GM19467 (cell line): ENCODE measurements around the gene ANKRD31.
"Not testable (repeated sequence)": the region's sequence is repeated elsewhere in the genome, so short reads cannot be mapped to it uniquely, and the experiment has no call there.

Experiments used
- ATAC-seq: cut with Tn5 transposase; IDR thresholded peaks from one replicate; pipeline ENCODE4 v1.9.1; 2021; ENCODE audit warnings: mild to moderate bottlenecking, moderate library complexity; ENCODE audit not compliant: unreplicated experiment

Gene ANKRD31

GRCh38 chr5:75225506-75225905, 11.2 kb downstream of the ANKRD31 start:
- ATAC-seq: no peak

DNA sequence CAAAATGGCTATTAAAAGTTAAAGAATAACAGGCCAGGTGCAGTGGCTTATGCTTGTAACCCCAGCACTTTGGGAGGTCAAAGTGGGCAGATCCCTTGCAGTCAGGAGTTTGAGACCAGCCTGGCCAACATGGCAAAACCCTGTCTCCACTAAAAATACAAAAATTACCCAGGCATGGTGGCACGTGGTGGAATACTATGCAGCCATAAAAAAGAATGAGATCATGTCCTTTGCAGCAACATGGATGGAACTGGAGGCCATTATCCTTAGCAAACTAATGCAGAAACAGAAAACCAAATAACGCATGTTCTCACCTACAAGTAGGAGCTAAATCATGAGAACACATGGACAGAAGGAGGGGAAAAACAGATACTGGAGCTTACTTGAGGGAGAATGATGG, 15.9 kb downstream of the ANKRD31 start:
- not testable (repeated sequence) for ATAC-seq

- no peak for ATAC-seq
These were observed 21.8 kb downstream of the ANKRD31 start for GRCh38 chr5:75214928-75215327.

GRCh38 chr5:75214409-75214808, 22.3 kb downstream of the ANKRD31 start:
- no peak for ATAC-seq

- ATAC-seq: no peak
These were observed 33.1 kb downstream of the ANKRD31 start for GRCh38 chr5:75203604-75204003.

DNA sequence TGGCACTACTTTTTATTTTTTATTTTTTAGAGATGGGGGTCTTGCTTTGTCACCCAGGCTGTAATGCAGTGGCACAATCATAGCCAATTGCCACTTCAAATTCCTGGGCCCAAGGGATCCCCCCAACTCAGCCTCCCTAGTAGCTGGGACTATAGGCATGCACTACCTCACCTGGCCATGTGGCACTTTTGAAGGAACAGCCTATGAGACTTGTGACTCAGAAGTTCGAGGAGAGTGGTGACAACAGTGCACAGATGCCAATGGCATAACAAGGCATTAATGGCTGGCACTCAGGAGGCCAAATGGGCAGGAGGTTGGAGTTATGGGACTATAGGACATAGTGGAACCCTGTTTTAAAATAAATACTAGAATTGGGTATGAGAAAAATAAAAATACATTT, 33.7 kb downstream of the ANKRD31 start:
- ATAC-seq: no peak

GRCh38 chr5:75200776-75201175, 35.9 kb downstream of the ANKRD31 start:
- ATAC-seq: no peak

GRCh38 chr5:75199946-75200345, 36.7 kb downstream of the ANKRD31 start:
- no peak for ATAC-seq

- no peak for ATAC-seq
These were observed 37.6 kb downstream of the ANKRD31 start for GRCh38 chr5:75199071-75199470.

GRCh38 chr5:75197745-75198144, 38.9 kb downstream of the ANKRD31 start:
- ATAC-seq: no peak

GRCh38 chr5:75192804-75193203, 43.9 kb downstream of the ANKRD31 start:
- no peak for ATAC-seq

DNA sequence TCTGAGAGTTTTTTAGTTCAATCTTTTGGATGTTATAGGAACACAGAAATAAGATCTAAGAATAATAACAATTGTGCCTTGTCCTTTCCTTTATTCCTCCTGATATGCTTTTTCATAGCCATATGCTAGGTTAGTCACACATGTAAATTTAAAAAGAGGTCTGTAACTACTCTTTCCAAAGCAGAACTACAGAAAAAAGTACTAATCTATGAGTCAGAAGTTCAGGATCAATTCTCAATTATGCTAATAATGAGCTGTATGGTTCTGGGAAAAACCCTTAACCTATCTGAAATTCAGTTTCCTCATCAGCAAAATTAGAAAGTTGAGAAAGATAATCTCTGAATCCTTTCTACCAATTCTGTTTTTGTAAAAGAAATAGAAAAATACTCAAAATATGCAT, 44.4 kb downstream of the ANKRD31 start:
- ATAC-seq: no peak

DNA sequence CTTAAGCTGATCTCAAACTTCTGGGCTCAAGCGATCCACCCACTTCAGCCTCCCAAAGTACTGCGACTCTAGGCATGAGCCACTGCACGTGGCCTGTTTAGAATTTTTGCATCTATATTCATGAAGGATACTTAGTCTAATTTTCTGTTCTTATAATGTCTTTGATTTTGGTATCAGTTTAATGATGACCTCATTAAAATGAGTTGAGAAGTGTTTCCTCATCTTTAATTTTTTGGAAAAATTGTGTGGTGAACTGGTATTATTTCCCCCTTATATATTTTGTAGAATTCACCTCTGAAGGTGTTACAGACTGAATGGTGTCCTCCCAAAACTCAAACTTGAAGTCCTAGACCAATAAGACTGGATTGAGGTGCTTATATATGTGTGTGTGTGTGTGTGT, 46.5 kb downstream of the ANKRD31 start:
- no peak for ATAC-seq

GRCh38 chr5:75189353-75189752, 47.3 kb downstream of the ANKRD31 start:
- ATAC-seq: no peak

DNA sequence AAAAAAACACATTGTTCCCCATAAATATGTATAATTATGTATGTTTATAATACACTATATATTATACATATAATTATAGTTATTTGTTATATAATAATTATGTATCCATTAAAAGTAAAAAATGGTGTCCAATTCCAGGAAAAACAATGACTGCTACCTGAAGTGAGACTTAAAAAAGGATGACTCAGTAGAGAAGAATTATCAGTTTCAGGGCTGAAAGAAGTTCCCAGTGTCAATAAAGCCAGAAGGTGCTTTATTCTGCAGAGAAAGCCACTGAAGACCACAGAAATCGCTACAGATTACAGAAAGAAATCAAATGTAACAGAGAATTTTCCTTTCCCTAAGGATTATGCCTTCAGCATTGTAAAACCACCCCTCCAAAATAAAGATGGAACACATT, 50.9 kb downstream of the ANKRD31 start:
- no peak for ATAC-seq

- ATAC-seq: not testable (repeated sequence)
These were observed 60.7 kb downstream of the ANKRD31 start for GRCh38 chr5:75176009-75176408.

GRCh38 chr5:75174872-75175271, 61.8 kb downstream of the ANKRD31 start:
- not testable (repeated sequence) for ATAC-seq

DNA sequence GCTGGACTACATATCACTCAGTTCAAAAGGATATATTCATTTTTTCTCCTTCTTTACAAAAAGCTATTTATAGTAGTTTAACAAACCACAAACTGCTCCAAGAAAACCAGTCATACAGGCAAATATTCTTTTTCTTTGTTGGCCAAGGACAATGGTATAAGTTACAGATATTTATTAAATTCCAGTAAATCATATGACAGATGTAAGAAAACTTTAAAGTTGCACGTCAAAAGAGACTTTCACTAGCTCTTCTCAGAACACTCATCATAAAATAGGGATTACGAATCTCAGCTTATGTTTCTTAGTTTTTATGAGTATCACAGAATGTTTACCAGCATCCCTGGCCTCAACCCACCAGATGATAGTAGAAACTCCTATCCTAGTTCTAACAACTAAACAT, 67.2 kb downstream of the ANKRD31 start:
- ATAC-seq: no peak

GRCh38 chr5:75168026-75168735, 68.5 kb downstream of the ANKRD31 start:
- no peak for ATAC-seq

DNA sequence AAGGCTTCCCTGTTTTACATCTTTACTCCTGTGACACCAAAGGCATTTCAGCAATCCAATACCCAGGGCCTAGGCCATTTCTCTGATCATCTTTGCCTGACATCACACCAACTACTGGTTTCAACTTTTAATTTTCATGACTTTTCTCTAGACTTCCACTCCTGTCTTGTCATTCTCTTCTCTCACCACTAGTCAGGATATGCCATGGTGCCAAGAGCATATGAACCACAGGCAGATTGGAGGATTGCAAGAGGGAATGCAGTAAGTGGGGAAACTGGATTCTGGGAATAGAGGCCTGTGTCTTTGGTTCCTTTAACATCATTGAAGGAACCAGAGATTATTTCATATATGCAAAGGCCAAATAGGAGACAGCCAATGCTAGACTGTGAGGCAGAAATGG, 69.3 kb downstream of the ANKRD31 start:
- no peak for ATAC-seq

DNA sequence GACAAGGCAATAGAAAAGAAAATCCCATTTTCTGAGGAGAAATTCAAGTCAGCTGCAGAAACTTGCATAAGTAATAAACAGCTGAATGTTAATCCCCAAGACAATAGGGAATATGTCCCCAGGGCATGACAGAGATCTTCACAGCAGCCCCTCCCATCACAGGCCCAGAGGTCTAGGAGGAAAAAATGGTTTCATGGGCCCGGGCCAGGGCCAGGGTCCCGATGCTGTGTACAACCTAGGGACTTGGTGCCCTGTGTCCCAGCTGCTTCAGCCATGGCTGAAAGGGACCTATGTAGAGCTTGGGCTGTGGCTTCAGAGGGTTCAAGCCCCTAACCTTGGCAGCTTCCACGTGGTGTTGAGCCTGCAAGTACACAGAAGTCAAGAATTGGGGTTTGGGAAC, 75.2 kb downstream of the ANKRD31 start:
- ATAC-seq: not testable (repeated sequence)

DNA sequence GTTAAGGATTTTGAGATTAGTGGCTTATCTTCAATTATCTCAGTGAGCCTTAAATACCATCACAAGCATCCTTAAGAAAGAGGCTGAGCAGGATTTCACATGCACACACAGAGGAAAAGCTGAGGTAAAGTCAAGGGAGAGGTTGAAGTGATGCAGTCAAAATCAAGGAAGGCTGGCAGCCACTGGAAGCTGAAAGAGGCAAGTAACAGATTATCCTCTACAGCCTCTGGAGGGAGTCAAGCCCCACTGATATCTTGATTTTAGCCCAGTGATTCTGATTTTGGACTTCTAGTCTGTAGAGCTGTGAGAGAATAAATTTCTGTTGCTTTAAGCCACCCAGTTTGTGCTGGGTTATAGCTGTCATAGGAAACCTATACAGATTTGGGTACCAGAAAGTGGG, 80.1 kb downstream of the ANKRD31 start:
- ATAC-seq: no peak

GRCh38 chr5:75152860-75153259, 83.8 kb downstream of the ANKRD31 start:
- no peak for ATAC-seq
